Adipocyte (in vitro differentiated cells): Measurements from ENCODE around the gene KPTN.

Source experiments
- DNase-seq: peaks from one replicate; pipeline ENCODE4 v3.0.0-alpha.2; 2015; ENCODE audit warnings: low read depth
- H3K27me3 ChIP-seq: replicated peaks from 2 replicates; pipeline ENCODE4 v1.7.0; 2013; ENCODE audit warnings: mild to moderate bottlenecking, low read length, moderate library complexity; ENCODE audit not compliant: control insufficient read depth, insufficient read depth
- H3K36me3 ChIP-seq: 2 replicates; pipeline ENCODE4 v1.7.0; 2013; ENCODE audit warnings: low read length, mild to moderate bottlenecking, moderate library complexity; ENCODE audit not compliant: control insufficient read depth, insufficient read depth, severe bottlenecking
- H3K4me1 ChIP-seq: 2 replicates; pipeline ENCODE4 v1.7.0; 2013; ENCODE audit warnings: mild to moderate bottlenecking, low read length, moderate library complexity; ENCODE audit not compliant: control insufficient read depth, insufficient read depth
- H3K4me3 ChIP-seq: 2 replicates; pipeline ENCODE4 v1.7.0; 2013; ENCODE audit warnings: mild to moderate bottlenecking, low read length, moderate library complexity
- H3K9ac ChIP-seq: 2 replicates; pipeline ENCODE4 v1.7.0; 2013; ENCODE audit warnings: mild to moderate bottlenecking, low read length, moderate library complexity
- H3K9me3 ChIP-seq: 2 replicates; pipeline ENCODE4 v1.7.0; 2013; ENCODE audit warnings: mild to moderate bottlenecking, low read length, moderate library complexity; ENCODE audit not compliant: control insufficient read depth

Gene KPTN

DNA sequence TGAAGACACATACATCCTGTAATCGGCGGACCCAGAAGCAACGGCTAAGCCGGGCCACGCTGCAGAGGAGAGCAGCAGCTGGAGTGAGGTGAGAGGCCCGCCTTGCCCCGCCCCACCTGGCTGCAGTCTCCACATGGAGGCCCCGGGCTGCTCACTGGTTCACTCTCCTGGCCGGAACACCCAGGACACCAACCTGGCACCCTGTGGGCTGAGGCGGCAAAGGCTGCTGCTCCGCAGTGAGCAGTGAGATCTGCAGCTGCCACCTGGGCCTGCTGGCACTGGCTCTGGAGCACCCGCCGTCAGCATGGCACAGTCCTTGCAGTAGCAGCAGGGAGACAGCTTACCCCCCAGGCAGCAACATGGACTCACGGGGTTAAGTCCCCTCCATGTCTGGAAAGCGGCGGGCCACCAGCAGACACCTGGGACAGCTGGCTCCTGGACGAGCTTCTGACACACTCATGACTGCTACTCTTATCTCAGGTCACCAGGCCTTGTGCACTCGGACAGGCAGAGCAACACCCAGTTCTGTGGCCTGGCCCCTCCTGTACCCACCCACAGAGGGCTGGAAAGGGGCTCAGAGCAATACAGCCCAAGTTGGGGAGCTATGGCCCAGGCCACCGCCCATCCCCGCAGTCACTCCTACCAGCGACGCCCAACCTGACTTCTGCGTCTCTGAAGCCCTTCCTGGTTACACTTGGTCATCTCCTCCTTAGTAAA lies 13.2 kb upstream of the KPTN start:
- Histone ChIP-seq H3K36me3 (peaks cover 70% of the 10 kb centered on the region), H3K4me3 (no peak overlapping the region), H3K27me3 (no peaks in the 10 kb centered on the region), H3K9me3 (no peaks in the 10 kb centered on the region), H3K9ac (no peak overlapping the region), H3K4me1 (peaks cover 18% of the 10 kb centered on the region)
- DNase-seq: no peak

DNA sequence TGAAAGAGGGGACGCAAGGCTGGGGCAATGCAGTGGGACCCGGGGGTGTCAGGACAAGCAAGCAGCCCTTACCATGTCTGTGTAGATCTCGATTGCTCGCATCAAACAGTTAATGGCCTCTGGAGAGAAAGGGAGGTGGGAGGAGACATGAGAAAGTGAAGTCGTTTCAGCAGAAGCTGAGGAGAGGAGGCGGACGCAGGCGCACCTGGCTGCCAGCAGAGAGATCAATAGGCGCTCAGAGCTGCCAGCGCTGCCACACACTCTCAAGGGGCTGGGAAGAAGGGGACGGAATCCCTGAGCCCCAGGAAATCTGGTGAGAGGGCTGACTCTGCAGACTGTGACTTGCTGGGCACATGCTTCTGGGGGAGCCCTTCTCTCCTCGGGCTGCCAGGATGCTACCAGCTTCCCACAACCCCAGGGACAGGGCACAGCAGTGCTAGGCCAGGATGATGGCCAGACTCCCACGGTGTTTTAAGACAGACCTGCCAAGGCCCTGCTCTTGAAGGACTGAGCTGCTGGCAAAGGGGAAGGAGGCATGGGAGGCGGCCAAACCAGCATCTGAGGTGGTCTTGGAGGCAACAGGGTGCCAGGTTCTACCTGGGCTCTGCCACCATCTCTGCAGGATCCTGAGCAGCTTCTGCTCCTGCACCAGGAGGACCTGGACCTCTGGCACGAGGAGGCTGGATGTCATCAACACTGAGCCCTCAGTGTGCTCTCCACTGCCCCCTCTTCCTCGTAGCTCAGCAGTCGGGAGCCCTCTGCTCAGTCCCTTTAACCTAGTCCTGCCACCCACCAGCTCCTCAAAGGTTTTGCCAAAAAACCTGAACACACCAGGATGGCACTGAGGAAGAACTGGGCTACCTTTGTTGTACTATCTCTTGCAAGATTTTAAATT lies 11.7 kb upstream of the KPTN start:
- H3K4me3 ChIP-seq: no peak overlapping the region
- no peak overlapping the region for H3K9ac ChIP-seq
- H3K9me3 ChIP-seq: no peaks in the 10 kb centered on the region
- peaks cover 70% of the 10 kb centered on the region for H3K36me3 ChIP-seq
- DNase-seq: no peak
- H3K4me1 ChIP-seq: peaks cover 6% of the 10 kb centered on the region
- no peaks in the 10 kb centered on the region for H3K27me3 ChIP-seq

DNA sequence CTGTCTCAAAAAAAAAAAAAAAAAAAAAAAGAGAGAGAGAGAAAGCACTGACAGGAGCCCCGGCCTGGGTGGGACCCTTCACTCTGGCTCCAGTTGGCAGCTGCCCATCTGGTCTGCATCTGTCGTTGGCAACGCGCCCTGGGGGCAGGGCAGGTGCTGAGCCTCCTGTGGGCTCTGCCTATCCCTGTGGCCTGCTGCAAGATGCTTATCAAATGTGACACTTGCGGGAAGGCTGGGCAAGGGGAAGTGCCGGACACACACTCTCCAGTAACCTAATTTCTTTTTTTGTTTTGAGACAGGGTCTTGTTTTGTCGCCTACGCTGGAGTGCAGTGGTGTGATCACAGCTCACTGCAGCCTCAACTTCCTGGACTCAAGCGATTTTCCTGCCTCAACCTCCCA lies 10.7 kb upstream of the KPTN start:
- DNase-seq: no peak
- Histone ChIP-seq H3K27me3 (no peaks in the 10 kb centered on the region), H3K9me3 (no peaks in the 10 kb centered on the region), H3K36me3 (peaks cover 70% of the 10 kb centered on the region), H3K4me3 (no peak overlapping the region), H3K4me1 (no peaks in the 10 kb centered on the region), H3K9ac (no peak overlapping the region)

DNA sequence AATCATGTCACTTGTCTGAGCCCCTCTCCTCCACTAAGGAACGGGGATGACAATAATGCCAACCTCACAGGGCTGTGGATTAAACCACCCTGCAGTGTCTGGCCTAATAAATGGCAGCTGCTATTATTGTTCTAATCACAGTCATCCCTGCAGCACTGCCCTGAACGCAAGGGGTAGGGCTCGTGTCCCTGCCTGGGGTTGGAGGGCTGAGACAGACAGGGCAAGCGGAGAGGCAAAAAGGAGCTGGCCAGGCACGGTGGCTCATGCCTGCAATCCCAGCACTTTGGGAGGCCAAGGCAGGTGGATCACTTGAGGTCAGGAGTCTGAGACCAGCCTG lies 10.2 kb upstream of the KPTN start:
- H3K27me3 ChIP-seq: no peaks in the 10 kb centered on the region
- H3K4me3 ChIP-seq: no peak overlapping the region
- H3K4me1 ChIP-seq: no peaks in the 10 kb centered on the region
- DNase-seq: no peak
- H3K9me3 ChIP-seq: no peaks in the 10 kb centered on the region
- peaks cover 70% of the 10 kb centered on the region for H3K36me3 ChIP-seq
- H3K9ac ChIP-seq: no peak overlapping the region

DNA sequence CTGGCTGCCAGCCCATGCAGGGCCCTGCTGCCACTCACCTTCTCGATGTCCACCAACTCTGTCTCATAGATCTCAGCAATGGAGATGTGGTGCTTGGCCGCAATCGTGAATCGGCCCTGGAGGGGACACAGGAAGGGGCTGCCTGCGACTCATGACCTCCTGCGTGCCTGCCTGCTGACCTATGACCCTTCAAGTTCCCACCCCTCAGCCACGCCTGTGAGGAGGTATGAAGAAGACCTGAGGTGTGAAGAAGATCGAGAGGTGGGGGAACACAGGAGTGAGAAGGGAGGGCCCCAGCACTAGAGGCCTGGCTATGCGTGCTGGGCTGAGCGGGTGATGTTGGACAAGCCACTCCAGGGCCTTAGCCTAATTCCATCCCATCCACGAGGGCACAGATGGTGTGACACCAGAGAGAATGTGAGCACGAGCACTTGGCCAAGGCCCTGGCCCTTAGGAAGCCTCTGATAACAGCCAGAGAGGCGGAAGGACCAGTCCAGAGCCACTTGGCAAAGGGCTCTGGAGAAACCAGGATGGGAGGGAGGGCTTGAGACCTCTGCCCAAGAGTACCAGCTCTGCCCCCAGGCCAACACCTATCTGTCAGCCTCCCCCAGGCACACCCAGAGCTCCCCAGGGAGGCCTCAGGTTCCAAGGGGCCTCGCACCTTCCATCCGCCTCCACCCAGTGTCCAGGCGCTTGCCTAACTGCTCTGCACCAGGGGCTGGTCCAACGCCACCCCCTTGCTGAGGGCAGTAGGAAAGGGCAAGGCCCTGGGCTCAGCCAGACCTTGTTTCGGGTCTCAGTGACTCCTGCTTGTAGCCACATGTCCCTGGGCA lies 9.6 kb upstream of the KPTN start:
- Histone ChIP-seq H3K9ac (no peak overlapping the region), H3K36me3 (peaks cover 69% of the 10 kb centered on the region), H3K4me3 (no peak overlapping the region), H3K9me3 (no peaks in the 10 kb centered on the region), H3K4me1 (no peaks in the 10 kb centered on the region), H3K27me3 (no peaks in the 10 kb centered on the region)
- no peak for DNase-seq

DNA sequence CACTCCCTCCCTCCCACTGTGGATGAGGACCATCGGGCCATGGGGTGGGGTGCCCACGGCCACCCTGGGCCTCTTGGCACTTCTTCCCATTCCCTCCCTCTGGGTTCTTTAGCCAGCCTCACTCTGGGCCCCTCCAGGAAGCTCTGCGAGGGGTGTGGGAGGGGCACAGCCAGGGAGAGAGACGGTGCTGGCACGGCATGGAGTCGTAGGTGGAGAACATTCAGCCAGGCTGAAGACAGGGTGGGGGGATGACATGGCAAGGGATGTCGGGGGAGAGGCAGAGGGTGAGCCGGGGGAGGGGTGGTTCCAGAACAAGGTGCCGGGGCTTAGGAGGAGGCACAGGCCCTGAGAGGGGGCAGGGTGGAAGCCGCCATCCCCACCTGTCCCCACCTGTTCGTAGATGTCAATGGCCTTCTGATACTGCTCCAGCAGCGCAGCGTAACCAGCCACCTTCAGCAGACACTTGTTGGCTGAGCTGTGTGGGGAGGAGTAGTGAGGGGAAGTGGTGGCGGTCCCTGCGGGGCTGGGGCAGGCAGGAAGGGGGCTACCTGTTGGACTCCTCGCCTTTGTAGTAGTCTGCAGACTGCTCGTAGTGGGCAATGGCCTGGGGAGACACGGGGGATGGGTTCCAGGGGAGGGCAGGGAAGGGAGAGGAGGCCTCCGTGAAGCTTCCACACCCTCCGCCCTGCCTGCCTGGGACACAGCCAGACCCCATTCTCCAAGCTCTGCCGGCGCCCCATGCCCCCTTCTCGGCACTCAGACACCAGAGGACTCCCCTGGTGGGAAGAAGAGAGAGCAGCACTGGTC lies 8.8 kb upstream of the KPTN start:
- H3K4me3 ChIP-seq: no peak overlapping the region
- peaks cover 68% of the 10 kb centered on the region for H3K36me3 ChIP-seq
- no peak overlapping the region for H3K9ac ChIP-seq
- DNase-seq: no peak
- H3K4me1 ChIP-seq: no peaks in the 10 kb centered on the region
- no peaks in the 10 kb centered on the region for H3K27me3 ChIP-seq
- H3K9me3 ChIP-seq: no peaks in the 10 kb centered on the region

DNA sequence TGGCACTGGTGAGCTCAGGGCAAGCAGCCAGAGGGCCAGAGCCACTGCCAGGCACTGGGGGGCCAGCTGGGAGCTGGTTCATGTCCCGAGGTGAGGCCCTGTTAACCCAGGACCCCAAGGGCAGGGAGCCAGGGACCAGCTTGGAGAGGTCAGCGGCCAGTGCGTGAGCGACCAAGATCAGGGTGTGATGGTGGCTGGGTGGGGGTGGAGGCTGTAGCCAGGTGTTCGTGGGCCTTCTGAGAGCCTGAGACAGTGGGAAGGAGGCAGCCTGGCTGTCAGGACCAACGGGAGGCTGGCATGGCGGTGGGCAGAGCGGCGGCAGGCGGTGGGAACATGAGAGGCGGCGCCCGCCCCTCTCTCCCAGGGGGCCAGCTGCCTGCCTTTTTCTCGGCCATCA lies 8.1 kb upstream of the KPTN start:
- peaks cover 66% of the 10 kb centered on the region for H3K36me3 ChIP-seq
- H3K9me3 ChIP-seq: no peaks in the 10 kb centered on the region
- no peak overlapping the region for H3K4me3 ChIP-seq
- DNase-seq: no peak
- H3K4me1 ChIP-seq: no peaks in the 10 kb centered on the region
- H3K27me3 ChIP-seq: no peaks in the 10 kb centered on the region
- H3K9ac ChIP-seq: no peak overlapping the region

DNA sequence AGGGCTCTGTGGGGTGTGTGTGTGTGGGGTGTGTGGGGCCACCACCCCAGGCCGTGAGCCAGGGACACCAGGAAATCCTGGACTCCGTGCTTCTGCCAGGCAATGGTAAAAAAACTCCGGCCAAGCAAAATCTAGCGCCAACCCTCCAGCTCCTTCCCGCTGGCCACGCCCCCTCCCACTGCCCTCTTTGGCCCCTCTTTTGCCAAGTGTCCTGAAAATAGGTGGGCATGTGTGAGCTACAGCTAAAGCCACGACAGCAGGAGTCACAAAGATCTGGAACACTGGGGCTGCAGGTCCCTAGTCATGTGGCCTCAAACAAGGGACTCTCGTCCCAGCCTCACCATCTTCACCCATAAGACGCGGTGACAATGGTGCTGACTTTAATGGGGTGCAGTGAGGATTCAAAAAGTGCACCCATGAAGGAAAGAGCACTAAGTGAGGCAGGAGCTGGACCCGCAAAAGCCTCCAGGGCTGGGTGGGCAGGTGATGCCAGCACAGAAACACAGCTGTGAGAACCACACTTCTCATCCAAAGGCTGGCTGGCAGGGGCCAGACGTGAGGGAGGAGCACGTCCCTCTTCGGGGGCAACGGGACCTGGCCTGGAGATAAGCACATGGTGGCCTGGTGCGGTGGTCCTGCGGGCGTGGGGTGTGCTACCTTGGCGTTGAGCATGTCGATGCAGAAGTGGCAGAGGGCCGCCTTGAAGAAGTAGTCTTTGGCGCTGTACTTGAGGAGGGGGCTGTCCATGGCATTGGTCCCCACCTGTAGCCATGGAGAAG lies 7.5 kb upstream of the KPTN start:
- no peaks in the 10 kb centered on the region for H3K27me3 ChIP-seq
- no peak overlapping the region for H3K9ac ChIP-seq
- peaks cover 64% of the 10 kb centered on the region for H3K36me3 ChIP-seq
- no peak for DNase-seq
- H3K9me3 ChIP-seq: no peaks in the 10 kb centered on the region
- no peaks in the 10 kb centered on the region for H3K4me1 ChIP-seq
- no peak overlapping the region for H3K4me3 ChIP-seq

DNA sequence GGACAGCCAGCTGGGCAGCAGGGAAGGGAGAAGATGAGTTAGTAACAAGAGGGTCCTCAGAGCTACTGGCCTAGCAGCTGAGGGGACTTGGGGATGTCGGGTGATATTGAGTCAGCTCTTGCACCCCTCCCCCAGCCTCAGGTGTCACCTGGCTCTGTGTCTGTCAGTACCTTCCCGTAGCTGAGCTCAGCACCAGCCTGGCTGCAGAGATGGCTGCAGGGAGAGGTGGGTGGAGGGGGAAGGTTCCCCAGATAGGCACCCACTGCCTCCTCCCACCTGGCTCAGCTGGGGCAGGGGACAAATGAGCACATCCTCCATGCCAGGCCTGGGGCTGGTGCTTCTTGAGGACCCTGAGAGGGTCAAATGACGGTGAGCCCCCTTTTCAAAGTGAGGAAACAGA lies 6.8 kb upstream of the KPTN start:
- no peaks in the 10 kb centered on the region for H3K4me1 ChIP-seq
- no peak overlapping the region for H3K9ac ChIP-seq
- H3K27me3 ChIP-seq: no peaks in the 10 kb centered on the region
- no peak overlapping the region for H3K4me3 ChIP-seq
- no peaks in the 10 kb centered on the region for H3K9me3 ChIP-seq
- peaks cover 58% of the 10 kb centered on the region for H3K36me3 ChIP-seq
- no peak for DNase-seq

DNA sequence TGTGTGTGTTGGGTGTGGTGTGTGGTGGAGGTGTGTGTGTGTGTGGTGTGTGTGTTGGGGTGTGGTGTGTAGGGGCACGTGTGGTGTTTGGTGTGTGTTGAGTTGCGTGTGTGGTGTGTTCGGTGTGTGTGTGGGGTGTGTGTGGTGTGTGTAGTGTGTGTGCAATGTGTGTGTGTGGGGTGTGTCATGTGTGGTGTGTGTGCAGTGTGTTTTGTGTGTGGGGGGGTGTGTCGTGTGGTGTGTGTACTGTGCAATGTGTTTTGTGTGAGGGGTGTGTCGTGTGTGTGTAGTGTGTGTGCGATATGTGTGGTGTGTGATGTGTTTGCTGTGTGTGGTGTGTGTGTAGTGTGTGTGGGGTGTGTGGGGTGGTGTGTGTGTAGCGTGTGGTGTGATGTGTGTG lies 6.0 kb upstream of the KPTN start:
- Histone ChIP-seq H3K36me3 (peaks cover 61% of the 10 kb centered on the region), H3K4me3 (no peak overlapping the region), H3K9ac (no peak overlapping the region)

More for the DNA sequence above, 6.0 kb upstream of the KPTN start:
- no peak for DNase-seq
- Histone ChIP-seq H3K27me3 (no peaks in the 10 kb centered on the region), H3K4me1 (peaks cover 2% of the 10 kb centered on the region), H3K9me3 (no peaks in the 10 kb centered on the region)
